SIG-M5 treated with dmso at 0.1 percent for 504 hours (cell line): ENCODE results near the gene ARL9.
A peak's percentile ranks its signal among the peaks of the same experiment; 100 is the strongest.

Experiments
- DNase-seq: peaks from one replicate; lab custom pipeline; 2025; ENCODE audit not compliant: unreplicated experiment; lab: John Stamatoyannopoulos, UW

Gene ARL9

DNA sequence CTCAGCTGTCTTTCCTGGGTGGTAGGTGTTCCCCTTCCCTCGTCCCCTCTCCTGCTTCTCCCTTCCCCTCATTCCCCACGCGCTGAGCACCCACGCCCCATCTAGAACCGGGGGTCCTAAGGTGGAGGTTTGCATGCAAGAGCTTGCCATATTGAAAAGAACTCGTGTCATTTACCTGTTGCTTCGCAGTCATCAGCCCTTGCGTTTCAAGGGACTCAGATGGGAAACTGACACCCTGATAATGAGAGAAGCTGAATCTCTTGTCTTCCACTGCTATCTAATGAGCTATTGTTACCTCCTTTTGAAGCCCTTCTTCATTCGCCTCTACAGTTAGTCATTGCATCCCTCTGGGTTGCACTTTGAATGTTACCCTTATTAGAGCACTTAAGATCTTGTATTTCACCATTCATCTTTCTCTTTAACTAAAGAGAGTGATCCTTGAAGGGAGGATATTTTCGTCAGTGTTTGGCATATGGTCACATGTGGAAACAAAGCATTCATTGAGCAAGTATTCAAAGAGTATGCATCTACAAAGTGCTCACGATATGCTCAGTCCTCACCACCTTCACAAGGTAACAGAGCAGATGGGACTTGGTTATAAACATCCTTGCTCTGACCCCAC is 25.7 kb downstream of the ARL9 start:
- no peak for DNase-seq

DNA sequence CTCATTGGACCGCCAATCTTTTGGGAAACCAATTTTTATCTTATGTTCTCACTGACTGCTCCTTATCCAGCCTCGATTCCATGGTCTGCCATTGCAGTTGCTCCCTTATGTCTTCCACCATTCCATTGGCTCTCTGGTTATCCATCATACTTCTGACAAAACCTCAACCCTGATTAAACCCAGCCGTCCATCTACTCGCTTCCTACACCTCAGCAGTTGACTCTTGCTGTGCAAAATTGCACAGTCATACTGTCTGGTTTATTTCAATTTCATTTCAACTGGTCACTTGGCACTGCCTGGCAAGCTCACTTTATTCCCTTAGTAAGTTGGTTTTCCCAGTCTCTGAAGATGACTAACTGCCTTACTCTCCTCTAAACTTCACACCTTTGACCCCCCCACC is 26.2 kb downstream of the ARL9 start:
- no peak for DNase-seq

DNA sequence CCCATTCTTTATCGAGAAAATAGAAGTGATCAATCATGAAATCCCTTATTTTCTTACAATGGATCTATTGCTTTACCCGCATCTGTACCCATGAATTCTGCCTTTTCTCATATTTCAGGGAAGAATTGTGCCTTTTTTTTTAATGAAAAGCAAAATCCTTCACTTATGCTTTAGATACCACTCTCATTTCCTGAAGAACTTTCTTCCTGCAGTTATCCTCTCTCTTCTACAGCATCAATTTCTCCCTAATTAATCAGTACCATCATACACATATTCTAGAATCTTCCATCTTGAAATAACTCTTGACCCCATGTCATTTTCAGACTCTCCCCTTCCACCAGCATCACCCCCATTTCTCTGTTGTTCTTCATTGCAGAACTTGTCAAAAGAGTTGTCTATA is 26.6 kb downstream of the ARL9 start:
- DNase-seq, result no peak

DNA sequence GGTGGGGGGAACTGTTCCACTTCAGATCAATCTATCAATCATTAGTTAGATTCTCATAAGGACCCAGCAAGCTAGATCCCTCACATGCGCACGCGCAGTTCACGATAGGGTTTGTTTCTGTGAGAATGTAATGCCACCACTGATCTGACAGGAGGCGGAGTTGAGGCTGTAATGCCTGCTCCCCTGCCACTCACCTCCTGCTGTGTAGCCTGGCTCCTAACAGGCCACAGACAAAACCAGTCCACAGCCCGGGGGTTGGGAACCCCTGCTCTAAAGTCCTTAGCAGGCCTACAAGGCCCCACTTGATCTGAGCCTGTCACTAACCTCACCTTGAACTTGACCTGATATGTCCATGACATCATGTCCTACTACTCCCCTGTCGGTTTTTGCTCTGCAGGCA is 30.3 kb downstream of the ARL9 start:
- DNase-seq, result no peak

DNA sequence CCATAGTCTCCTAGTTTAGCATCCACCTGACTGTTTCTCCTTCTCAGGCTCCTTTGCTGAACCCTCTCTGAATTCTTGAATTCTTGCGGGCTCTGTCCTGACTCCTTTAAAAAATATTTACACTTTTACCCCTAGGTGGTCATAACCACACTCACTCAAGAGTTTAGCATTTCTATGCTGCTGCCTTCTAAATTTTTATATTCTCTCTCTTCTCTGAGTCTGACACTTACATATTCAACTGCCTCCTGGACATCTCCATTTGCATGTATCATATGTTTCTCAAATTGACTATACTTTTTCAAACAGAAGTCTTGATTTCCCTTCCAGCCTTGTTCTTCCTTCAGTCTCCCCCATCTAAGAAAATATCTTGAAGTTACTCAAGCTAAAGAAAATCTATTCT is 31.6 kb downstream of the ARL9 start:
- no peak for DNase-seq

DNA sequence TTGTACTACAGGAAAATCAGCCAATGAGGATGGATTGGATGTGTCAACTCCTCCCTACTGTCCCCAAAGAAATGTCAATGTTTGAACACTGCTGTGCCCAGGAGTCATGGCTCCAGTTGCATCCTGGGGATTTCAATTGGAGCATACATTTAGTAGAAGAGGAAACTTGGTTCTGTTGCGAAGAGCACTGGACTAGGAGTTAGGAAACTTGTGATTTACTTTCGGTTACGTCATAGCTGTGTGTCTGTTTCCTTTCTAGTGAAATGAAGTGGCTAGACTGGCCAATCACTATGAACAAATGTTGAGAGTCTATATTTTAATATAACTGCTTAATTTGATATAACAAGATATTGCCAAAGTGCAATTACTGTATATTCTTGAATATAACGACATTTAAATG is 35.2 kb downstream of the ARL9 start:
- DNase-seq, result peak; percentile 0

DNA sequence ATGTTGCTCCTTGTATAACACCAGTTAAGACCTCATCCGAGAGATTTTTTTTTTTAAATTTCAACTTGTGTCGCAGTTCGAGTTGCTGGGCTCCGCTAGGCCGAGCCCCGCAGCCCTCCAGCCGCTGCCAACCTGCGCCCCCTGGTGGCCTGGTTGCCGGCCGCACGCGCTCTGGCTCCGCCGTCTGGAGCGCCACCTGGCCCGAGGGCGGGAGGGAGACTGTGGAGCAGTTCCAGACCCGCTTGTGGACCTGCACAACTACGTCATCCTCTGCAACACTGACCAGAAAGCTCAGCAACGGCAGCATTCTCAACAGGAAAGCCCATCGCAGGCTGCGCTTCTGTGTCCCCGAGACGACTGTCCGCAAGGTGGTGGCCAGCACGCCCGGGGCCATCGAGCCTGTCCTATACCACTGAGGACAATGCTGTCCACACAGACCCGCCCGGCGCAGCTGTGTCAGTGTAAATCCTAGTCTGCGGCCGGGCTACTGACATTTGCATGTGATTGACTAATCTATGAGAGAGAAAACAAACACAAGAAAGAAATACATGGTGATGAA is 39.1 kb downstream of the ARL9 start:
- DNase-seq, result peak; percentile 30

DNA sequence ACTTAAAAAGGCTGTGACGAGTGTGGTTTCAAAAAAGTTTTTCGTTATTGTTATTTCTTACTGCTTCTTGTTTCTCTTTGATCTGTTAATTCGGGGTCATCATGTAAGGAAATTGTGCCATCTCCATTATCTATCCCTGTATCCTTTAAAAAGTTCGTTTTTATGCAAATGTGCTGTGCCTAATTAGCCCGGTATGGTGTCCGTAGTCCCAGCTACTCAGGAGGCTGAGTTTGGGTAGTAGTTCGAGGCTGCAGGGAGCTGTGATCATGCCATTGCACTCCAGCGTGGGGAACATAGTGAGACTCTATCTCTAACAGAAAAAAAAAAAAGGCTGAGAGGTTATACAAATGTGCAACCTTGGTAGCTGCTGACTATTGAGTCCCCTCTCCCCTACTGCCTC is 45.1 kb downstream of the ARL9 start:
- no peak for DNase-seq

DNA sequence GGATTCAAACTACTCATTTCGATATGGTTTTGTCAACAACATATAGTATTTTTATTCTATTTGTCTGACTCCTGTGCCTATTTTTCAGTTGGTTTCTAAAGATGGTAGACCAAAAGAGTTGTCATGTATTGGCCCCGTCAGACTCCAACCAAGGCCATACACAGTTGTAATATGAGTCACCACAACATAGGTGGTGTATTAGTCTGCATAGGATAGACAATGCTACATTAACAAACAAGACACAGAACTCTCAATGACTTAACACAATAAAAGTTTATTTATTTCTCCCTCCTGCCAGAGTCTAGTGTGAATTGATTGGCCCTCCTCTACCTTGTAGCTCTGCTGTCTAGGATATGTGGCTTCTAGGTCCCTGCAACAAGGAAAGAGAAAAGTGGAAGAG is 45.9 kb downstream of the ARL9 start:
- DNase-seq, result no peak

DNA sequence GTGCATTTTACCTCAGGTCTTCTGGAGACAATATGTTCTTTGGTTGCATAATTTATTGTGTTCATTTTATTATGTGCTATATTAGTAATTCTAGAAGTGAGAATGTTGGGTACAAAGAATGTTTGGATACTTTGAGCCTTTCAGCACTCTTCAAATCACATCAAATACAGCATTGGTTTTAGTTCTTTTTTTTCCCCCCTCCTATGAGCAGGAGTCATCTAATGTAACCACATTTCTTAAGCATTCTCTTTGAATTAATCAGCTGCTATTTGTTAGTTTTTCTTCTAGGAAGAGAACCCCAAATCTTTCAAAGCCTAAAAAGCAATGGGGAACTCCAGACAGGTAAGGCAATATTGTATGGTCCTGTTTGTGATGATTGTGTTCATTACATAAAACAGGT is 46.7 kb downstream of the ARL9 start:
- DNase-seq, result no peak

DNA sequence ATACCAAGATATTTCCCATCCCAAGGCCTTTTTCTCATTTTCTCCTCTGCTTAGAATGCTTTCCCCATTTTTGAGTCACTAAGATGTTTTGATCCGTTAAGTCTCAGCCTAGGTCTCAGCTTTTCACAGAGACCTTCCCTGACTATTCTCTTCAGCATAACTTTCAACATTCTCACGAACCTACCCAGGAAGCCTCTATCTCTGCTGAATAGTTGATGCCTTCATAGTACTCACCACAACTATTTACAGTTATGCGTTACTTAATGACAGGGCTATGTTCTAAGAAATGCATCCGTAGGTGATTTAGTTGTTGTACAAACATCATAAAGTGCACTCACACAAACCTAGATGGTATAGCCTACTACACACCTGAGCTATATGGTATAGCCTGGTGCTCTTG is 64.5 kb downstream of the ARL9 start:
- no peak for DNase-seq
